ENCODE data around the gene GIGYF2. TPM values are rescaled to one million over a fixed set of nuclear protein-coding genes. Genes with fewer than 3 reads are reported as not detected.
"Not testable (repeated sequence)": the region's sequence is repeated elsewhere in the genome, so short reads cannot be mapped to it uniquely, and the experiment has no call there.

The GIGYF2 gene
- total and polyA plus RNA-seq, 9 donors = 26.4 to 49.4 (median 42.0) TPM

GRCh38 chr2:232707076-232707475 lies 9.9 kb downstream of the GIGYF2 start:
- no peaks in the 10 kb centered on the region for H3K27me3 ChIP-seq (ENCODE audit: control insufficient read depth, insufficient read depth, low read length)
- no peak overlapping the region for H3K4me3 ChIP-seq (ENCODE audit: low read length)
- peaks cover 35% of the 10 kb centered on the region for H3K36me3 ChIP-seq (ENCODE audit: control insufficient read depth, insufficient read depth, low read length)
- H3K27ac ChIP-seq (ENCODE audit: low read length) = no peak overlapping the region
- 90% methylated on average over 4 of the region's 4 CpGs for WGBS (ENCODE audit: insufficient coverage)
- no peaks in the 10 kb centered on the region for H3K4me1 ChIP-seq (ENCODE audit: control insufficient read depth, insufficient read depth, low read length)
- DNase-seq = no peak
- no peaks in the 10 kb centered on the region for H3K9me3 ChIP-seq (replicated peaks; ENCODE audit: control insufficient read depth, low read depth, low read length)

- Histone ChIP-seq H3K36me3 (ENCODE audit: control insufficient read depth, insufficient read depth, low read length) (peaks cover 12% of the 10 kb centered on the region), H3K9me3 (replicated peaks; ENCODE audit: control insufficient read depth, low read depth, low read length) (no peaks in the 10 kb centered on the region), H3K27me3 (ENCODE audit: control insufficient read depth, insufficient read depth, low read length) (no peaks in the 10 kb centered on the region), H3K27ac (ENCODE audit: low read length) (no peak overlapping the region), H3K4me1 (ENCODE audit: control insufficient read depth, insufficient read depth, low read length) (no peaks in the 10 kb centered on the region), H3K4me3 (ENCODE audit: low read length) (no peak overlapping the region)
- DNase-seq = no peak
Observed at GRCh38 chr2:232713505-232713904, 16.4 kb downstream of the GIGYF2 start.

GRCh38 chr2:232714969-232715368 lies 17.8 kb downstream of the GIGYF2 start:
- DNase-seq = no peak
- H3K27me3 ChIP-seq (ENCODE audit: control insufficient read depth, insufficient read depth, low read length) = no peaks in the 10 kb centered on the region
- no CpG with 5 or more reads among the region's 3 CpGs for WGBS (ENCODE audit: insufficient coverage)
- H3K9me3 ChIP-seq (replicated peaks; ENCODE audit: control insufficient read depth, low read depth, low read length) = no peaks in the 10 kb centered on the region
- H3K27ac ChIP-seq (ENCODE audit: low read length) = no peak overlapping the region
- H3K36me3 ChIP-seq (ENCODE audit: control insufficient read depth, insufficient read depth, low read length) = peaks cover 14% of the 10 kb centered on the region
- H3K4me3 ChIP-seq (ENCODE audit: low read length) = no peak overlapping the region
- no peaks in the 10 kb centered on the region for H3K4me1 ChIP-seq (ENCODE audit: control insufficient read depth, insufficient read depth, low read length)

- not testable (repeated sequence) for H3K4me1 ChIP-seq (ENCODE audit: control insufficient read depth, insufficient read depth, low read length); H3K27me3 ChIP-seq (ENCODE audit: control insufficient read depth, insufficient read depth, low read length); H3K9me3 ChIP-seq (replicated peaks; ENCODE audit: control insufficient read depth, low read depth, low read length); H3K4me3 ChIP-seq (ENCODE audit: low read length); DNase-seq; H3K27ac ChIP-seq (ENCODE audit: low read length)
- peaks cover 14% of the 10 kb centered on the region for H3K36me3 ChIP-seq (ENCODE audit: control insufficient read depth, insufficient read depth, low read length)
Observed at GRCh38 chr2:232720056-232720455, 22.9 kb downstream of the GIGYF2 start.

DNA sequence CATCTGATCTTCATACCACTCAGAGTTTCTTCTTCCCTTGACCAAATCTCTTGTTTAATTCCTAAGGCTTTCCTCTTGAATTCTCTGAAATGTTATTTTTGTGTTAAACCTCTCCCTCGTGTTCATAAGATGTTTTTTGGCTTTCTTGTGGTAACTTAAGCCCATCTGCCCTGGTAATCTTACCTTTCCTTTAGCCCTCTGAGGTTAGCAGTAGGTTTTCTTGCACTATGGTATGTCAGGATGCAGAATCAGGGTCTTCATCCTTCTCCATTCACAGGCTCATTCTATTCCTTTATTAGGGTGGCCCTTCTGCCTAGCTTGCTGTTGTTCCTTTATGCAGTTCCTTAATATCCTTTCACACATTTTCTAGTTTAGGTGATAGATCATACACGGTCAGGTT lies 24.1 kb downstream of the GIGYF2 start:
- H3K36me3 ChIP-seq (ENCODE audit: control insufficient read depth, insufficient read depth, low read length) = peaks cover 17% of the 10 kb centered on the region
- no CpG with 5 or more reads among the region's 2 CpGs for WGBS (ENCODE audit: insufficient coverage)
- H3K9me3 ChIP-seq (replicated peaks; ENCODE audit: control insufficient read depth, low read depth, low read length) = no peaks in the 10 kb centered on the region
- H3K27ac ChIP-seq (ENCODE audit: low read length) = no peak overlapping the region
- no peak for DNase-seq
- H3K4me3 ChIP-seq (ENCODE audit: low read length) = no peak overlapping the region
- H3K4me1 ChIP-seq (ENCODE audit: control insufficient read depth, insufficient read depth, low read length) = no peaks in the 10 kb centered on the region
- H3K27me3 ChIP-seq (ENCODE audit: control insufficient read depth, insufficient read depth, low read length) = no peaks in the 10 kb centered on the region

GRCh38 chr2:232721882-232722281 lies 24.8 kb downstream of the GIGYF2 start:
- Histone ChIP-seq H3K9me3 (replicated peaks; ENCODE audit: control insufficient read depth, low read depth, low read length) (no peaks in the 10 kb centered on the region), H3K4me1 (ENCODE audit: control insufficient read depth, insufficient read depth, low read length) (no peaks in the 10 kb centered on the region), H3K4me3 (ENCODE audit: low read length) (no peak overlapping the region), H3K27me3 (ENCODE audit: control insufficient read depth, insufficient read depth, low read length) (no peaks in the 10 kb centered on the region), H3K27ac (ENCODE audit: low read length) (no peak overlapping the region), H3K36me3 (ENCODE audit: control insufficient read depth, insufficient read depth, low read length) (peaks cover 18% of the 10 kb centered on the region)
- DNase-seq = no peak
- 75% methylated on average over 2 of the region's 2 CpGs for WGBS (ENCODE audit: insufficient coverage)

GRCh38 chr2:232723027-232723426 lies 25.9 kb downstream of the GIGYF2 start:
- Histone ChIP-seq H3K4me3 (ENCODE audit: low read length) (no peak overlapping the region), H3K27me3 (ENCODE audit: control insufficient read depth, insufficient read depth, low read length) (no peaks in the 10 kb centered on the region), H3K27ac (ENCODE audit: low read length) (no peak overlapping the region), H3K9me3 (replicated peaks; ENCODE audit: control insufficient read depth, low read depth, low read length) (no peaks in the 10 kb centered on the region), H3K4me1 (ENCODE audit: control insufficient read depth, insufficient read depth, low read length) (no peaks in the 10 kb centered on the region), H3K36me3 (ENCODE audit: control insufficient read depth, insufficient read depth, low read length) (peaks cover 19% of the 10 kb centered on the region)
- 82% methylated on average over 1 of the region's 1 CpG for WGBS (ENCODE audit: insufficient coverage)
- no peak for DNase-seq

- peaks cover 27% of the 10 kb centered on the region for H3K36me3 ChIP-seq (ENCODE audit: control insufficient read depth, insufficient read depth, low read length)
- H3K27me3 ChIP-seq (ENCODE audit: control insufficient read depth, insufficient read depth, low read length) = no peaks in the 10 kb centered on the region
- DNase-seq = no peak
- no peak overlapping the region for H3K27ac ChIP-seq (ENCODE audit: low read length)
- H3K4me3 ChIP-seq (ENCODE audit: low read length) = no peak overlapping the region
- H3K4me1 ChIP-seq (ENCODE audit: control insufficient read depth, insufficient read depth, low read length) = no peaks in the 10 kb centered on the region
- no peaks in the 10 kb centered on the region for H3K9me3 ChIP-seq (replicated peaks; ENCODE audit: control insufficient read depth, low read depth, low read length)
- WGBS (ENCODE audit: insufficient coverage) = no CpG with 5 or more reads among the region's 3 CpGs
Observed at GRCh38 chr2:232728785-232729184, 31.7 kb downstream of the GIGYF2 start.

- WGBS (ENCODE audit: insufficient coverage) = no CpG with 5 or more reads among the region's 2 CpGs
- peaks cover 26% of the 10 kb centered on the region for H3K36me3 ChIP-seq (ENCODE audit: control insufficient read depth, insufficient read depth, low read length)
- H3K9me3 ChIP-seq (replicated peaks; ENCODE audit: control insufficient read depth, low read depth, low read length) = no peaks in the 10 kb centered on the region
- peak; percentile 9 for DNase-seq
- no peak overlapping the region for H3K4me3 ChIP-seq (ENCODE audit: low read length)
- H3K27me3 ChIP-seq (ENCODE audit: control insufficient read depth, insufficient read depth, low read length) = no peaks in the 10 kb centered on the region
- H3K4me1 ChIP-seq (ENCODE audit: control insufficient read depth, insufficient read depth, low read length) = no peaks in the 10 kb centered on the region
- no peak overlapping the region for H3K27ac ChIP-seq (ENCODE audit: low read length)
Observed at GRCh38 chr2:232731470-232731869, 34.3 kb downstream of the GIGYF2 start.

GRCh38 chr2:232741294-232741693 lies 44.2 kb downstream of the GIGYF2 start:
- no peak overlapping the region for H3K4me3 ChIP-seq (ENCODE audit: low read length)
- no peaks in the 10 kb centered on the region for H3K27me3 ChIP-seq (ENCODE audit: control insufficient read depth, insufficient read depth, low read length)
- WGBS (ENCODE audit: insufficient coverage) = 100% methylated on average over 1 of the region's 4 CpGs
- no peak for DNase-seq
- no peaks in the 10 kb centered on the region for H3K9me3 ChIP-seq (replicated peaks; ENCODE audit: control insufficient read depth, low read depth, low read length)
- no peaks in the 10 kb centered on the region for H3K4me1 ChIP-seq (ENCODE audit: control insufficient read depth, insufficient read depth, low read length)
- no peak overlapping the region for H3K27ac ChIP-seq (ENCODE audit: low read length)
- peaks cover 2% of the 10 kb centered on the region for H3K36me3 ChIP-seq (ENCODE audit: control insufficient read depth, insufficient read depth, low read length)

DNA sequence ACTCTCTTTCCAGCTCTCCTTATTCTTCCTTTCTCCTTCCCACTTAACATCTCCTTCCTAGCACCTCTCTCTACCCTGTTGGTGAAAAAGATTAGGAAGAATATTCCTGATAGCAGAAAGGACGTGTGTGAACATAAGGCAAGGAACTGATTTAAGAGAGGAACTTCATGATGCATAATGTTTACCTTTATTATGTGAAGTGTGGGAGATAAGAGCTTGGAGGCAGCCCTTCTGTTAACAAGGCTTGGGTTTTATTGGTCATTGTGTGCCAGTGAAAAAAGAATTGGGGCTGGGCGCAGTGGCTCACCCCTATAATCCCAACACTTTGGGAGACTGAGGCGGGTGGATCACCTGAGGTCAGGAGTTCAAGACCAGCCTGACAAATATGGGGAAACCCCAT lies 44.8 kb downstream of the GIGYF2 start:
- WGBS (ENCODE audit: insufficient coverage) = 91% methylated on average over 1 of the region's 3 CpGs
- Histone ChIP-seq H3K9me3 (replicated peaks; ENCODE audit: control insufficient read depth, low read depth, low read length) (no peaks in the 10 kb centered on the region), H3K27me3 (ENCODE audit: control insufficient read depth, insufficient read depth, low read length) (no peaks in the 10 kb centered on the region), H3K4me3 (ENCODE audit: low read length) (no peak overlapping the region), H3K27ac (ENCODE audit: low read length) (no peak overlapping the region), H3K4me1 (ENCODE audit: control insufficient read depth, insufficient read depth, low read length) (no peaks in the 10 kb centered on the region), H3K36me3 (ENCODE audit: control insufficient read depth, insufficient read depth, low read length) (peaks cover 2% of the 10 kb centered on the region)
- DNase-seq = no peak
